Kidney epithelial cell (primary cell): Measurements from ENCODE around the gene ST6GALNAC4. TPM values are rescaled to one million over a fixed set of nuclear protein-coding genes. Genes with fewer than 3 reads are reported as not detected.
"Not testable (repeated sequence)": the region's sequence is repeated elsewhere in the genome, so short reads cannot be mapped to it uniquely, and the experiment has no call there.

Experiments
- DNase-seq: peaks from one replicate; pipeline ENCODE4 v3.0.0-alpha.2; 2010; ENCODE audit warnings: low read depth
- H3K27me3 ChIP-seq: 2 replicates; pipeline ENCODE4 v1.6.0; 2011; ENCODE audit warnings: low read length; ENCODE audit not compliant: control insufficient read depth, insufficient read depth
- H3K36me3 ChIP-seq: 2 replicates; pipeline ENCODE4 v1.5.1; 2011; ENCODE audit warnings: low read length; ENCODE audit not compliant: control insufficient read depth, insufficient read depth
- H3K4me3 ChIP-seq: 2 replicates; pipeline ENCODE4 v1.5.1; 2011; ENCODE audit warnings: low read depth, mild to moderate bottlenecking, control low read depth, low read length
- total RNA-seq: library from RNA; depleted of rRNA; stranded (reverse); fragments of >200 nt; gene quantifications from 2 replicates; pipeline ENCODE4 v1.2.3, GENCODE V29; 2015
- TF ChIP-seq, protein P1 (sequence below): IDR thresholded peaks from 2 replicates; pipeline ENCODE4 v1.5.1; 2011; ENCODE audit warnings: mild to moderate bottlenecking, moderate library complexity, low read length, control low read depth, inconsistent platforms; ENCODE audit not compliant: insufficient read depth, poor library complexity, severe bottlenecking

Gene ST6GALNAC4
- total RNA-seq, 1 donor from 2014 or later: 21.0 TPM

DNA sequence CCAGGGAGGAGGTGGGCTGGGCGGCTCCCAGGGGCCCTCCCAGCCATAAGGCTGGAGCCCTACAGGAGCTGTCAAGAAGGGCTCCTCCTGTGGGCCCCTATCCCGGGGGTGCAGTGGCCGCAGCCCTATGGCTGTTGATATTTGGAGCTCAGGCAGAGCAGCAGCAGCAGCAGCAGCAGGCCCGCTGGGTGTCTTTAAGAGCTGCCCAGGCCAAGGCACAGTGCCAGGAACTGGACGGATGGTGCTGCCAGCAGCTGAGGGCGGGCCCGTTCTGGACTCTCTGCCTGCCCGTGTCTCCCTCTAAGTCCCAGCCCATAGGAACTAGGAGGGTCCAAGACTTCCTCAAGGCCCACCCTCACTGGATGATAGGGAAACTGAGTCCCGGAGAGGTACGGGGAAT is 43.0 kb downstream of the ST6GALNAC4 start:
- H3K36me3 ChIP-seq: no peaks in the 10 kb centered on the region
- TF ChIP-seq, protein P1, sequence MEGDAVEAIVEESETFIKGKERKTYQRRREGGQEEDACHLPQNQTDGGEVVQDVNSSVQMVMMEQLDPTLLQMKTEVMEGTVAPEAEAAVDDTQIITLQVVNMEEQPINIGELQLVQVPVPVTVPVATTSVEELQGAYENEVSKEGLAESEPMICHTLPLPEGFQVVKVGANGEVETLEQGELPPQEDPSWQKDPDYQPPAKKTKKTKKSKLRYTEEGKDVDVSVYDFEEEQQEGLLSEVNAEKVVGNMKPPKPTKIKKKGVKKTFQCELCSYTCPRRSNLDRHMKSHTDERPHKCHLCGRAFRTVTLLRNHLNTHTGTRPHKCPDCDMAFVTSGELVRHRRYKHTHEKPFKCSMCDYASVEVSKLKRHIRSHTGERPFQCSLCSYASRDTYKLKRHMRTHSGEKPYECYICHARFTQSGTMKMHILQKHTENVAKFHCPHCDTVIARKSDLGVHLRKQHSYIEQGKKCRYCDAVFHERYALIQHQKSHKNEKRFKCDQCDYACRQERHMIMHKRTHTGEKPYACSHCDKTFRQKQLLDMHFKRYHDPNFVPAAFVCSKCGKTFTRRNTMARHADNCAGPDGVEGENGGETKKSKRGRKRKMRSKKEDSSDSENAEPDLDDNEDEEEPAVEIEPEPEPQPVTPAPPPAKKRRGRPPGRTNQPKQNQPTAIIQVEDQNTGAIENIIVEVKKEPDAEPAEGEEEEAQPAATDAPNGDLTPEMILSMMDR: no peak
- DNase-seq: no peak
- H3K4me3 ChIP-seq: no peak overlapping the region
- no peaks in the 10 kb centered on the region for H3K27me3 ChIP-seq

DNA sequence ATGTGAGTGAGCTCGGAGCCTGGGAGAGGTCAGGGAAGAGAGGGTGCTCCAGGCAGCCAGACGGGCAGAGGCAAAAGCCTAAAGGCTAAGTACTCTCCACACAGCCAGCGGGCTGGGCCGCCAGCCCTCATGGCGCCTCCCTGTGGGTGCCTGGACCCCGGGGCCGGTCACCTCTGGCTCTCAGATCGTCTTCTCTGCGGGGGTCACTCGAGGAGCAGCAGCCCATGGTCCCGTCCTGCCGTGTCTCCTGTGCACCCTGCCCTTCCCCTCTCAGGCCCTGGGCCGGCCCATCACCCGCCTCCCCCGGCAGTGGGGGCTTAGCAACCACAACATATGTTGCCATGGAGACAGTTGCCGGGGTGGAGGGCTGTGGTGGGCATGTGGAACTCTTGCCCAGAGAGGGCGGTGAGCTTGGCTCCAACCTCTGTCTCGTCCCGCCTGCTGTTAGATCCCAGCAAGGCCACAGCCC is 43.6 kb downstream of the ST6GALNAC4 start:
- TF ChIP-seq, protein P1: no peak
- H3K27me3 ChIP-seq: no peaks in the 10 kb centered on the region
- DNase-seq: no peak
- no peak overlapping the region for H3K4me3 ChIP-seq
- peaks cover under 1% of the 10 kb centered on the region for H3K36me3 ChIP-seq

DNA sequence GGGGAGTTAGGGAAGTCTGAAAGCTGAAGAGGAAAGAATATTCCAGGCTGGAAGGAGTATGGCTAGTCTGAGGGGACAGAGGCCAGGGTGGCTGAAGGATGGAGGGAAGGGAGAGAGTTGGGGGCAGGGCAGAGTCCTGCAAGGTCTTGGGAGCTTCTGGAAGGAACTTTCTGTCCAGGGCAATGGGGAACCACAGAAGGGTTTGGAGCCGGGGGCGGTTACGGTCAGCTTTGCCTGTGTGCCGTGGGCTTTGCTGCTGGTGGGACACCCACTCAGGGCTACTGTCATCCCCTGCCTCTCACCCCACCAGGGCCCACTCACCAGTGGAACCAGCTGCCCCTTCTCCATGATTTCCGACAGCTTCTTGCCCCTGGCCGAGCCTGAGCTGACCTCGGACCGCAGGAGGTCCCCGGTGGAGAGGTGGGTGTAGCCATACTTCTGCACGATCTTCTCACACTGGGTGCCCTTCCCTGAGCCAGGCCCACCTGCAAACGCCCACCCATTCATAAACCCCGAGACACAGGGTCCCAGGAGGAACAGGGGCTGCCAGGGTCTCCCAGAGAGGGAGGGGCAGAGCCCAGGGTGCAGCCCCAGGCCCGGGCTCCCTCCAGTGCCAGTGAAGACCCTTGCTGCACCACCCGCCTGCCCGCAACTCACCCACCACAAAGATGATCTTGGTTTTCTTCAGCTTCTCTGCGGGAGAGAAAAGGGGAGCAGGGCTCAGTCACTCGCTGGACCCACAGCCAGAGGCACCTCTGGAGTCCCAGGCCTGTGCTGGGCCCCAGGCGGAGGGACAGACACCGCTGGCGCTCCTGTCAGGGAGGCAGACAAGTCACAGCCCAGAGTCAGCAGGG is 44.2 kb downstream of the ST6GALNAC4 start:
- DNase-seq: no peak
- TF ChIP-seq, protein P1: no peak
- Histone ChIP-seq H3K27me3 (no peaks in the 10 kb centered on the region), H3K36me3 (peaks cover 2% of the 10 kb centered on the region), H3K4me3 (no peak overlapping the region)

DNA sequence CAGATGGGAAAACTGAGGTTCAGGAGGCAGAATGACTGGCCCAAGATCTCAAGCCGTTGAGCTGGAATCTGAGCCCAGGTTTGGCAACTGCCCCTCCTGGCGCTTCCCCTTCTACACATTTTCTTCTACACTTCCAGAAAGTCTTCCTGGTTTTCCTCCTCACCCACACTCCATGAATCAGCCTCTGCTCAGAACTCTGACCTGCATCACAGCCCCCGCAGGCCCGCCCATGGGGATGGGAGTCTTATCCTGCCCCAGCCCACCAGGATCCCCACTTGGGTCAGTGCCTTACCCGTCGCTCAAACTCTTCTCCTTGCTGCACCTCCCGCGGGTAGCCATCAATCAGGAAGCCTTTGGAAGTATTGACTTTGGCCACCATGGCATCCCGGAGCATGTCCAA is 45.3 kb downstream of the ST6GALNAC4 start:
- no peaks in the 10 kb centered on the region for H3K27me3 ChIP-seq
- TF ChIP-seq, protein P1: no peak
- DNase-seq: no peak
- peaks cover 2% of the 10 kb centered on the region for H3K36me3 ChIP-seq
- H3K4me3 ChIP-seq: no peak overlapping the region

DNA sequence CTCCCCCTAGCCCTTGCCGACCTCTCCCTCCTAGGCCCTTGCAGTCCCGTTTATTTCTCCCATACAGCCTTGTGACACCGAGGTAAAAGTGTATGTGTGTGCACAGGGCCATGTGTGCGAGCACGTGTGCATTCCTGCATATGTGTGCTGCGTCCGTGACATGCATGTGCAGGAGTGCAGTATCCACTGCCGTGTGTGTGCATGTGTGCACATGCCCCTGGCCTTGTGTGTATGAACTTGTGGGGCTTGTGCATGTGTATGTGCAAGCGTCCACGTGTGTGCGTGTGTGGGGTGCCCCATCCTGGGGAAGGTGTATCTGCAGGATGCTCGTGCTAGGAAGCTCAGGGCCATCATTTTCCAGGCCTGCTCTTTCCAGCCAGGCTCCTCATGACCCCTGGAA is 46.0 kb downstream of the ST6GALNAC4 start:
- TF ChIP-seq, protein P1: no peak
- H3K36me3 ChIP-seq: peaks cover 2% of the 10 kb centered on the region
- H3K27me3 ChIP-seq: no peaks in the 10 kb centered on the region
- H3K4me3 ChIP-seq: no peak overlapping the region
- DNase-seq: no peak

DNA sequence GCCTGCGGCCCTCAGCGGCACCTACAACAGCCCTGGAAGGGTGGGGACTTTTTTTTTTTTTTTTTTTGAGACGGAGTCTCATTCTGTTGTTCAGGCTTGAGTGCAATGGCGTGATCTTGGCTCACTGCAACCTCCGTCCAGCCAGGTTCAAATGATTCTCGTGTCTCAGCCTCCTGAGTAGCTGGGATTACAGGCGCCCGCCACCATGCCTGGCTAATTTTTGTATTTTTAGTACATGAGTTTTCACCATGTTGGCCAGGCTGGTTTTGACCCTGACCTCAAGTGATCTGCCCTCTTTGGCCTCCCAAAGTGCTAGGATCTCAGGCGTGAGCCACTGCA is 46.7 kb downstream of the ST6GALNAC4 start:
- DNase-seq, H3K27me3 ChIP-seq, H3K36me3 ChIP-seq, H3K4me3 ChIP-seq: not testable (repeated sequence)
